ENCODE data around the gene KRT39.

The KRT39 gene

GRCh38 chr17:40909351-40909750 is 57.4 kb downstream of the KRT39 start:
- DNase-seq (ENCODE audit: insufficient read length, low spot score) (peak; percentile 21), FAIRE-seq (peak; percentile 66)

Measured in GM19239 (cell line).